KMS-11 (cell line): ENCODE measurements around the gene MYPOP.

ENCODE experiments used
- H2AFZ ChIP-seq: fragments of 200-600 bp; sonication (generic); 2 replicates; pipeline ENCODE4 v1.6.1; 2016; ENCODE audit warnings: antibody characterized with exemption, mixed run types, low read depth
- H3K27ac ChIP-seq: fragments of 200-600 bp; sonication (generic); 2 replicates; pipeline ENCODE4 v1.6.1; 2016; ENCODE audit warnings: mild to moderate bottlenecking, mixed run types
- H3K27me3 ChIP-seq: fragments of 200-600 bp; sonication (generic); 2 replicates; pipeline ENCODE4 v1.6.1; 2017; ENCODE audit warnings: mild to moderate bottlenecking, low read depth, mixed run types, moderate library complexity; ENCODE audit not compliant: insufficient read depth
- H3K36me3 ChIP-seq: fragments of 200-600 bp; sonication (generic); 2 replicates; pipeline ENCODE4 v1.6.1; 2017; ENCODE audit warnings: mild to moderate bottlenecking, mixed run types; ENCODE audit not compliant: insufficient read depth
- H3K4me1 ChIP-seq: fragments of 200-600 bp; sonication (generic); 2 replicates; pipeline ENCODE4 v1.6.1; 2016; ENCODE audit warnings: mild to moderate bottlenecking, low read depth, mixed run types; ENCODE audit not compliant: poor library complexity, severe bottlenecking
- H3K4me2 ChIP-seq: fragments of 200-600 bp; sonication (generic); 2 replicates; pipeline ENCODE4 v1.7.0; 2016; ENCODE audit warnings: mild to moderate bottlenecking, mixed run types
- H3K4me3 ChIP-seq: fragments of 200-600 bp; sonication (generic); IDR thresholded peaks from 2 replicates; pipeline ENCODE4 v1.6.1; 2017; ENCODE audit warnings: low read depth, low read length, mixed read lengths; ENCODE audit not compliant: insufficient read depth
- H3K79me2 ChIP-seq: fragments of 200-600 bp; sonication (generic); 2 replicates; pipeline ENCODE4 v1.6.1; 2016; ENCODE audit warnings: low read depth, mixed run types; ENCODE audit not compliant: insufficient read depth
- H3K9ac ChIP-seq: fragments of 200-600 bp; sonication (generic); 2 replicates; pipeline ENCODE4 v1.6.1; 2016; ENCODE audit warnings: mild to moderate bottlenecking, mixed run types
- H4K20me1 ChIP-seq: fragments of 200-600 bp; sonication (generic); 2 replicates; pipeline ENCODE4 v1.6.1; 2016; ENCODE audit warnings: mild to moderate bottlenecking, mixed run types; ENCODE audit not compliant: insufficient read depth
- CTCF ChIP-seq: fragments of 200-600 bp; sonication (generic); conservative IDR thresholded peaks from 2 replicates; pipeline ENCODE4 v1.6.1; 2017; ENCODE audit warnings: low read depth, mild to moderate bottlenecking, antibody characterized with exemption, low read length, moderate library complexity, mixed read lengths

The MYPOP gene

DNA sequence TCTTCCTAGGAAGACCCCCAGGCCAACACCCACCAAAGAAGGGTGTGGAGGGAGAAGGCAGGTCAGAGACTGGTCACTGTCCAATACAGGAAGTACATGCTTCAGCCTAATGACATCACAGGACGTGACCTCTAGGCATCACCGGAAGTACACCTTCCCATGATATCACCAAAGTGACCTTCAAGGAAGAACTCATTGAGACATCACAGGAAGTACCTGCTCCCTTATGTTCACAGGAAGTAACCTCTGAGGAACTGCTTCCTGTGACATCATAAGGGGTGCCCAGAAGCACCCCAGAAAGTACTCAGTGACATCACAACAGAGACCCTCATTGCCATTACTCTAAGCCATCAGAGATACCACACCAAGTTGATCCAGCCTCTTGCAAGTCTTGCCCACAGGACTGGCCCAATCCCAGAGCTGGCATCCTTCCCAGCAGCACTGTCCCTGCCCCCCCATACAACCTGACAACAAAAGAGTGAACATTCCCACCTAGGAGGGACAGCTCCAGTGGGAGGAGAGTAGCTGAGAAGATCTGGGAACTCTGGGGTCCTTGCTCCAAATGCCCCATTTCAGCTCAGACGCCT is 36.4 kb upstream of the MYPOP start:
- Histone ChIP-seq H3K9ac (no peak overlapping the region), H3K4me3 (no peak overlapping the region), H4K20me1 (no peaks in the 10 kb centered on the region), H3K36me3 (no peaks in the 10 kb centered on the region), H2AFZ (no peak overlapping the region), H3K4me1 (no peaks in the 10 kb centered on the region), H3K79me2 (no peaks in the 10 kb centered on the region), H3K4me2 (no peak overlapping the region), H3K27me3 (peaks cover 66% of the 10 kb centered on the region), H3K27ac (no peak overlapping the region)
- no peak for TF ChIP-seq CTCF

DNA sequence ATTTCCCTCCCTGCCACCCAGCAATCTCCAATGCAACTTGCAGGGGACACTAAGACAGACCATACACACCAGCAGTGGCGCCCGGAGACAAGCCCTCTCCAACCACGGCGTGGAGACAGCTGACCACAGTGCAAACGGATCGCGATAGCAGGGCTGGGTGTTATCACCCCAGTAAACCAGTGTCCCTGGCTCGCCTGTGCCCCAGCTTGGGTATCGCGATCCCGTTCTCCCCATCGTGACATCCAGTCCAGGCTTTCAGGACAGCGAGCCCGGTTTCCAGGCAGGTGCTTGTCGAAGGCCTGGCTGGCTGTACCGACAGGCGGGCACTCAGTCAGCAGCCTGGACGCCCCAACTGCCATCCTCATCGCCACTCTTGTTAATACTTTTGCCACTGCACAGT is 32.9 kb upstream of the MYPOP start:
- Histone ChIP-seq H3K4me2 (no peak overlapping the region), H3K4me3 (no peak overlapping the region), H3K27ac (no peak overlapping the region), H3K79me2 (no peaks in the 10 kb centered on the region), H3K4me1 (no peaks in the 10 kb centered on the region), H4K20me1 (no peaks in the 10 kb centered on the region), H3K36me3 (no peaks in the 10 kb centered on the region), H3K9ac (no peak overlapping the region), H2AFZ (no peak overlapping the region), H3K27me3 (peaks cover 82% of the 10 kb centered on the region)
- TF ChIP-seq CTCF = no peak

GRCh38 chr19:45934551-45935230 is 32.3 kb upstream of the MYPOP start:
- H3K79me2 ChIP-seq = no peaks in the 10 kb centered on the region
- H3K27ac ChIP-seq = no peak overlapping the region
- H4K20me1 ChIP-seq = no peaks in the 10 kb centered on the region
- H3K4me3 ChIP-seq = no peak overlapping the region
- no peak overlapping the region for H2AFZ ChIP-seq
- TF ChIP-seq CTCF = no peak
- no peaks in the 10 kb centered on the region for H3K4me1 ChIP-seq
- no peaks in the 10 kb centered on the region for H3K36me3 ChIP-seq
- H3K4me2 ChIP-seq = no peak overlapping the region
- H3K9ac ChIP-seq = no peak overlapping the region
- H3K27me3 ChIP-seq = peaks cover 88% of the 10 kb centered on the region

DNA sequence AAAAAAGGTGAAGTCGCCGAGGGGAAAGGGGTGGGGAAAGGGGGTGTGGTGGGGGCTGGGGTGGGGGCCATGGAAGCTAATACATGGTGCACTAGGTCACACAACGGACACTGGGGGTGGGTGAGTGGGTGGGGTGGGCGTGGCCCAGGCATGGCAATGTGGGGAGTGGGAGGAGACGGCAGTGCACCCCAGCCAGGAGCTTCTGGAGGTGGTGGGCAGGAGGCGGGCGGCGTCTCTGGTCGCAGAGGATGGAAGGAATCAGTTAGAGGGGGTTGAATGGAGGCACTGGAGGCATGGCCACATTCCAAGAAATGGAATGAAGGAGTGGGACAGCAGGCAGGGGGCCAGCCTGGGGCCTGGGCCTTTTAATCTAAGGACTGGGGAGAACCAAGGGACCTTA is 31.3 kb upstream of the MYPOP start:
- Histone ChIP-seq H3K79me2 (no peaks in the 10 kb centered on the region), H3K27me3 (peaks cover 96% of the 10 kb centered on the region), H3K4me1 (no peaks in the 10 kb centered on the region), H3K9ac (no peak overlapping the region), H3K4me3 (no peak overlapping the region), H3K36me3 (no peaks in the 10 kb centered on the region), H3K4me2 (no peak overlapping the region), H3K27ac (no peak overlapping the region), H4K20me1 (no peaks in the 10 kb centered on the region), H2AFZ (no peak overlapping the region)
- TF ChIP-seq CTCF = no peak
